GM21723 (cell line): ENCODE results near the gene MYLK2.
"Not testable (repeated sequence)": the region's sequence is repeated elsewhere in the genome, so short reads cannot be mapped to it uniquely, and the experiment has no call there.

ENCODE experiments used
- ATAC-seq: cut with Tn5 transposase; IDR thresholded peaks from one replicate; pipeline ENCODE4 v1.9.1; 2021; ENCODE audit warnings: mild to moderate bottlenecking, moderate library complexity; ENCODE audit not compliant: unreplicated experiment

Gene MYLK2

GRCh38 chr20:31819083-31819784, at the start of gene MYLK2:
TSS of gene MYLK2 (plus strand) at chr20:31819356. CDS start at chr20:31819581, 225 bp downstream.
- no peak for ATAC-seq

DNA sequence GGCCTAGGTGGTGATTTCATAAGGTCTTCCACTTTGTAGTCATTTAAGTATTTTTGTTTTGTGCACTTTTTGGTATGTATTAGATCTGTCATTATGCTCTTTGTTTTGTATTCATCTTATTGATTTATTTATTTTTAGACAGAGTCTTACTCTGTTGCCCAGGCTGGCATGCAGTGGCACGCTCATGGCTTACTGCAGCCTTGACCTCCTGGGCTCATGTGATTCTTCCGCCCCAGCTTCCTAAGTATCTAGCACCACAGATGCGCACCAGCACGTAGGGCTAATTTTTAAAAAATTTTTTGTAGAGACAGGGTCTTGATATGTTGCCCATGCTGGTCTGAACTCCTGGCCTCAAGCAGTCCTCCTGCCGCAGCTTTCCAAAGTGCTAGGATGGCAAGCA, 49.5 kb upstream of the MYLK2 start:
- ATAC-seq, result no peak

DNA sequence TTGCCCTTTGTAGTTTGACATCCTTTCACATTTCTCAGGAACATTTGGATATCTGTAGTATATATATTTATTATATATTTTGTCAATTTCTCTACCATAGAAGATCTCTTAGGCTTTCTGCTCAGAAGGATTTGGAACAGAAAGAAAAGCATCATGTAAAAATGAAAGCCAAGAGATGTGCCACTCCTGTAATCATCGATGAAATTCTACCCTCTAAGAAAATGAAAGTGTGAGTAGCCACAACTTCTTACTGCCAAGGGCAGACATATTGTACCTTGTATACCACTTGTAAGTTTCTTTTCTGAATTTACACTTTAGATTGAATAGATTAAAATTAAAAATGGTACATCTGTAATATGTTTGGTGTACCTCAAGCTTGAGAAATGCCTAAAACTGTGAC, 48.9 kb upstream of the MYLK2 start:
- no peak for ATAC-seq

- ATAC-seq, result no peak
Measured at GRCh38 chr20:31774408-31774807, 44.7 kb upstream of the MYLK2 start.

- no peak for ATAC-seq
Measured at GRCh38 chr20:31780839-31781238, 38.3 kb upstream of the MYLK2 start.

DNA sequence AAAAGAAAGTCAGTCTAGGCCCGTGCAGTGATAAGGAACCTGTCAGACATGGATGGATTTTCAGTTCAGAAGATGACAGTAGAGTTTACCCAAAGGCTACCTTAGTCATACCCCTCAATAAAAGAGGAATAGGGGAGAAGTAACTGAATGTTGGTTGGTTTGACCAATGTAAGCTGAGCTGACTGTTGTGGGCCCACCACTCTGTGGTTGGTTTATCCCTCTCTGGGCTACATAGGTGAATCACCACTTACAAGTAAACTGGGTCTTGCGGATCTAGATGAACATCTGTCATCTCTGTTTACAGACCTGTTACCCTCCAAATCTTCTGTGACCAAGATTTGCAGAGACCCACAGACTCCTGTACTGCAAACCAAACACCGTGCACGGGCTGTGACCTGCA, 37.2 kb upstream of the MYLK2 start:
- ATAC-seq, result no peak

GRCh38 chr20:31784354-31785044, 34.7 kb upstream of the MYLK2 start:
- ATAC-seq, result no peak

DNA sequence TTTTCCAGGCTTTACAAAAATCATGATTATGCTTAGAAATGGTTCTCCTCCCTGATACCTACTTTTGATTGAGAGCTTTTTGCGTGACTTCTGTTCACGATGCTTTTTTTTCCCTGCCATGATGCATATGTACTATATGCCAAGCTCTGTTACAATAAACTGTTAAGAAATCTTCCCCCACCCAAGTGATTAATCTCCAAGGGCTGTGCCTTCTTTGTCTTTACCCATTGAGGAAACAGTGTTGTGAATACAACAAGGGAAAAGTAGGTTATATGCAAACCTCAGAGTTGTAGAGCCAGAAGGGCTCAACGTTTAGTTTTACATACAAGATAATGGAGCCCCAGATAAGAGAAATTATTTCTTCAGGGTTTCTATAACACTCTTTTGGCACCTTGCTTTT, 34.1 kb upstream of the MYLK2 start:
- ATAC-seq, result no peak

DNA sequence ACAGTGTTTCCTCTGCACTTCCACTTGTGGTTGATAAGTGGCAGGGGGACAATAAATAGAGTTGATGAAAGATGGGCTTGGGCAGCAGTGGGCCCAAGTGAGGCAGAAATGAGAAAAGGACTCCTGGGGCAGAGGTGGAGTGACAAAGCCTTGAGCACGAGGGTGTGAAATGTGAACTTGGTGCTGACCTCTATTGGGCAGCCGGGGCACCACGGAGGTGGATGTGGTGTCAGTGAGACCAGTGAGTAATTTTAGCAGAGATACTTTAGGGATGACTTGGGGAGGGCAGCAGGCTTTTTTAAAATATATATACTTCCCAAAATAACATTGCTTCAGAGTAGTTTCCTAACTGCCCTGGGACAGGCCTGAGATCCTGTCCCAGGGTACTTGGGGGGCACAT, 30.6 kb upstream of the MYLK2 start:
- ATAC-seq, result no peak

DNA sequence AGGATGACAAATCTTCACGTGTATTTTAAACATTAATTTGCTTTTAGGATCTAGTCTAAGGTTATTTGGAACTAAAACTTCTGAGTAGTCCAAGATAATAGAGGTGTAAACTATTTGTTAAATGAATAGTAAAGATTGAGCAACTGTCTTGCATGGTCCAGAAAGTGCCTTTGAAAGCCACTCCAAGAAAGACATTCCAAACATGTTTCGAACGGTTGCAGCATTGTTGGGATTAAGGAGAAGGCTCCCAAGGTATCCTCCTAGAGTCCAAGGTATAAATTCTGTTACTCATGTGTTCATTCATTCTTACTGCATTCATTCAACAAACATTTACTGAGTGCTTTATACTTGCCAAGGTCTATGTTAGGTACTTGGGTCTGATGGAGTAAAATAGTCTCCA, 28.8 kb upstream of the MYLK2 start:
- ATAC-seq, result no peak

- ATAC-seq, result no peak
Measured at GRCh38 chr20:31797364-31797763, 21.8 kb upstream of the MYLK2 start.

DNA sequence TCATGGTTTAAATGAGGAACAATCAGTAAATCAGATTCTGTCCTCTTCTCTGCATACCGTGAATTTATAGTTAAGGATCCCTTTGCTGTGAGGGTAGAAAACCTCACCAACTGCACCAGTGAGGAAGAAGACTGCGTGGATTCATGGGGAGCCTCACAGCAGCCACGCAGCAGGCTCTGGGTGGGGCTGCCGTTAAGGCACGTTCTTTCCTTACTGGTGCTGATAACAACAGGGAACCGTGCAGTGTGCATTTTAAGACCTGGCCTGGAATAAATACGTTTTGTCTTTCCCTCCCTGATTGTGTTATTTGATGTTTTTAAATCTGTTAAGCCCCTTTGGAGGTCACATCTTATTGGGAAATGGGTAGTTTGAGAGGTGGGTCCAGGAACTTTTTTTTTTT, 17.6 kb upstream of the MYLK2 start:
- ATAC-seq, result no peak

DNA sequence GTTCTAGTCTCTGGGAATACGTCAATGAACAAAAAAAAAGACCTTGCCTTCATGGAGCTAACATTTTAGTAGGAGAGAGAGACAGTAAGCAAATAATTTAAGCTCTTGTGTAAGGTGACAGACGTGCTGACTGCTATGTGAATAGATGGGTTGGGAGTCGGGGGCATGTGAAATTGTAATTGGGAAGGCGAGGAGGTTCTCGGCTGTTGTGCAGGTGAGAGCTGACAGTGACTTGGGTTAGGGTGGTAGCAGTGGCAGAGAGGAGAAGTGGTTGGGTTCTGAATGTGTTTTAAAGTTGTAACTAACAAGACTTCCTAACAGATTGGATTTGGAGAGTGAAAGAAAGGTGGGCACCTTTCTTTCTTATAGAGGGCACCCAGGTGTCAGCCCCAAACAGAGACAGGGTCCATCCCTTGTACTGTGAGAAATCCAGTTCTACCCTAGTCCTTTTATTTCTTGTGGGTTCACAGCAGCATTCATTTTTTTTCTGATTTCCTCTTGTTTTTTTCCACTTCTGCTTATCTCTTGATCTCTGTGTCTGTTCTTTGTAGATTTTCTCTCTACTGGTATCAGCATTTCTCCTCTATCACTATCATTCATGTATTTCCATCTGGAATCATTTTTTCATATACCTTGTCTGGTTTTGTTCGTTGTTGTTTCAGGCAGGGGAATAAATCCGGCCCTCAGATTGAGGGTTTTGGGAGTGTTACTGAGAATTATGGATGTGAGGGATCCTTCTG, 15.4 kb upstream of the MYLK2 start:
- ATAC-seq, result no peak

- no peak for ATAC-seq
Measured at GRCh38 chr20:31806564-31807355, 12.4 kb upstream of the MYLK2 start.

DNA sequence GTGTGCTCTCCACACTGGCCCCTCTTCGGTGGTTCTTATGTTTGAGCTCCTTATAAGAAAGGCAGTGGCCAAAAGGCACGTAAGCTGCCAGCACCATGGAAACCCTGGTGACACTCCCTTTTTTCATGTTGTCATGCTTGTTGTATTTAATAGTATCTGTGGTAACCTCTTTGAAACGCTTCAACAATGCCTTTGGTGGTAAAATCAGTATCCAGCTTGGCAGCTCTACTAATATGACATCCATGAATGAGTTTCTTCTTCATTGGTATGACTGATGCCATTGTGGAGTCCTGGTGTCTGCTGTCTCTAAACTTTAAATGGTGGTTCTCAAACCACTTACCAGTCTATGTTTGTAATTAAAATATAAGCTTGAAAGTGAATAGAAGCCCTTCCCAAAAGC, 10.7 kb upstream of the MYLK2 start:
- ATAC-seq, result no peak

GRCh38 chr20:31809661-31810060, 9.5 kb upstream of the MYLK2 start:
- no peak for ATAC-seq

GRCh38 chr20:31811198-31811597, 8.0 kb upstream of the MYLK2 start:
- no peak for ATAC-seq

GRCh38 chr20:31811796-31812728, 7.1 kb upstream of the MYLK2 start:
- no peak for ATAC-seq

- ATAC-seq, result no peak
Measured at GRCh38 chr20:31813611-31814010, 5.5 kb upstream of the MYLK2 start.

DNA sequence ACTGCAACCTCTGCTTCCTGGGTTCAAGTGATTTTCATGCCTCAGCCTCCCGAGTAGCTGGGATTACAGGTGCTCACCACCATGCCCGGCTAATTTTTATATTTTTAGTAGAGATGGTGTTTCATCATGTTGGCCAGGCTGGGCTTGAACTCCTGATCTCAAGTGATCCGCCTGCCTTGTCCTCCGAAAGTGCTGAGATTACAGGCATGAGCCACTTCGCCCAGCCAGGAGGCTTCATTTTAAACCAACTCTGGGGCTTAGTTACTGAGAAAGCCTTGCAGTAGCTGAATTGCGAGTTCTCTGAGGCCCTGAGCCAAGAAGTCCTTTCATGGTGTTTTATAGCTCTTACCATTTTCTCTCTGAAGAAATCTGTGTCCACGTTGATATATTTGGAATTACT, 5.0 kb upstream of the MYLK2 start:
- not testable (repeated sequence) for ATAC-seq
